Bone marrow (tissue), 2 donors: ENCODE measurements around the gene PLPPR3.

Source experiments
- DNase-seq, 2 donors: peaks; one replicate each; lab custom pipeline; 2025; lab: John Stamatoyannopoulos, UW

PLPPR3 gene

DNA sequence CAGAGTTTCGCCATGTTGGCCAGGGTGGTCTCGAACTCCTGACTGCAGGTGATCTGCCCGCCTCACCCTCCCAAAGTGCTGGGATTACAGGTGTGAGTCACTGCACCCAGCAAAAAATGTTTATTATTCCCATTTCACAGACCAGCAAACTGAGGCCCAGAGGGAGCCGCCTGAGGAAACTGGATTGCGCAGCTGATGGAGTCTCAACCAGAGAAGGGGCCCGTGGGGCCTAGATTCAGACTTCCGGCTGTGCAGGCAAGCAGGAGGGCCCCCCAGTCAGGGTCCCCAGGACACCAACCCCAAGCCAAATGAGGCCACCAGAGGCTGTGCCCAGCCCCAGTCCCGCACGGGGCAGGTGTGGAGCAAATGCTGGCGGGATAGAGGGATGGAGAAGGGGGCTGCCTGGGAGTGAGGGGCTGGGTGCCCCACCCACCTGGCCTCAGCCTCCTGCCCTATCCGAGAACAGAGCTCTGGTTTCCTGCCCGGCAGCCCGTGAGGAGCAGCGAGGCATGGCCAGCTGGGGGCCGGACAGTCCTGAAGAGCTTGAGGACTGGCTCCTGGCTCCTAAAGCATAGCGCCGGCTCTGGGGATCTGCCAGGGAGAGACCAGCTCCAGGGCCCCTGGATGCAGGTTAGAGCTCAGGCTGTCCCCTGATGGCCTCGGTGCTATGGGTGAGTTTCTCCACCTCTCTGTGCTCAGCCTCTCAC is 48.9 kb downstream of the PLPPR3 start:
- DNase-seq = no peak

DNA sequence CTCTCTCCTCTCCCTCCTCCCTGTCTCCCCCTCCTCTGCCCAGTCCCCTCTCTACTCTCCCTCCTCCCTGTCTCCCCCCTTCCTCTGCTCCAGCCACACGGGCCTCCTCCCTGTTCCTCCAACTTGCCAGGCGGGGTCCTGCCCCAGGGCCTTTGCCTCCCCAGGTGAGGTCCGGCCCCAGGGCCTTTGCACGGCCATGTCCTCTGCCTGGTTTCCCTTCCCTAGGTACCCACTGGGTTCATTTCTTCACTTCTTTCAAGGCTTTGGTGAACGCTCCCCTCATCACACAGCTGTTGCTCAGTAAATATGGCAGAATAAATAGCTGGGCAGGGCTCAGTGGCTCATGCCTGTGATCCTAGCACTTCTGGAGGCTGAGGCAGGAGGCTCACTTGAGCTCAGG is 49.7 kb downstream of the PLPPR3 start:
- DNase-seq = no peak

DNA sequence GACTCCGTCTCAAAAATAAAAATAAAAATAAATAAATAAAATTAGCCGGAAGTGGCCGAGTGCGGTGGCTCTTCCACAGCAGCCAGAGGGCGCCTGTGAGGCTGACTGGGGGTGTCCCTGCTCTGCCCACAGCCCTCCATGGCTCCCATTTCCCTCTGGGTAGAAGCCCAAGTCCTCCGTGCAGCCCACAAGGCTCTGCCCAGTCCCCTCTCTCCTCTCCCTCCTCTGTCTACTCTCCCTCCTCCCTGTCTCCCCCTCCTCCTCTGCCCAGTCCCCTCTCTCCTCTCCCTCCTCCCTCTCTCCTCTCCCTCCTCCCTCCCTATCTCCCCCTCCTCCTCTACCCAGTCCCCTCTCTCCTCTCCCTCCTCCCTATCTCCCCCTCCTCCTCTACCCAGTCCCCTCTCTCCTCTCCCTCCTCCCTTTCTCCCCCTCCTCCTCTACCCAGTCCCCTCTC is 50.4 kb downstream of the PLPPR3 start:
- no peak for DNase-seq

DNA sequence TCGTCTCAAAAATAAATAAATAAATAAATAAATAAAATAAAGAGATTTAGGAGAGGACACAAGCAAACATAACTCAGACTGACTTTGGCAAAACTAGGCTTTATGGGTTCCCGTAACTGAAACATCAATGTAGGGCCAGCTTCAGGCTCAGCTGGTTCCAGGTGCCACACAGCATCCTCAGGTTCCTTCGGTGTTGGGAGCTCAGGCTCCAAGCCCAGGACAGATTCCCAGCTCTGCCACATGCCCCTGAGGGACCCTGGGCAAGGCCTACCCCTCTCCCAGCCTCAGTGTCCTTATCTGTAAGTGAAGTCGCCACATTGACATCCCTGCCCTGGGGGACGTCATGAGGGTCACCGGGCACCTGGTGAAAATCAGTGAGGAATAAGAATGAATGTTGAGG is 52.1 kb downstream of the PLPPR3 start:
- no peak for DNase-seq

DNA sequence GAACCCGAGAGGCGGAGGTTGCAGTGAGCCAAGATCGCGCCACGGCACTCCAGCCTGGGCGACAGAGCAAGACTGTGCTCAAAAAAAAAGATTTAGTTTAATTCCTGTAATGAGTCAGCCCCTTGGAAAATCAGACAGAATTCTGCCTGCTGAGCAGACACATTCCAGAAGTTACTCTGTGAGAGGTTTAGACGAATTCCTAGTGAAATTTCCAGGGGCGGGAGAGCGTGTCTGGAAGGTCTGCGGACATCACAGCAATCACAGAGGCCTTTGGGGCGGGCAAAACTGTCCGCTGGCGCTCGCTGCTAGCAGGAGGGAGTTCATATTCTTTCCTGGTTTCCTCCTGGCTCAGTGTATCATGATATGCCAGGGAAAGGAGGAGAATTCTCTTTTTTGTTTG is 53.3 kb downstream of the PLPPR3 start:
- DNase-seq = no peak

DNA sequence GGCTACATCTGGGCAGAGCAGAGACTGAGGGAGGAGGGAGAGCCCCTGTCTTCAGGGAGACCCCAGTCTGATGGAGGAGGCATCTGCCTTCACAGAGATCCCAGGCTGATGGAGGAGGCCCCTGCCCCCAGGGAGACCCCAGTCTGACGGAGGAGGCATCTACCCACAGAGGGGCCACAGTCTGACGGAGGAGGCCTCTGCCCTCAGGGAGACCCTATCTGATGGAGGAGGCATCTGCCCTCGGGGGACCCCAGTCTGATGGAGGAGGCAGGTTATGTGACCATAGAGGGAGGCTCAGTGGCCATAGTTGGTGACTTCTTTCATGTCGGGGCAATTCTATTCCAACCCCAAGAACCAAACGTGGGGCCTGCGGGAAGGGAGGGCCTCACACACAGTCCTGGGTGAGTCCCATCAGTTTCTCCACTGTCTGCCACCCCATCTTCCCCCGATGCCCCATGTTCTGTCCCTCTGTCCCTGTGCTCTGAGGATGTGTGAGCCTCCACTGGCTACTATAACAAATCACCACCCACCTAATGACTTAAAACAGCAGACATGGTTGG is 56.5 kb downstream of the PLPPR3 start:
- no peak for DNase-seq

DNA sequence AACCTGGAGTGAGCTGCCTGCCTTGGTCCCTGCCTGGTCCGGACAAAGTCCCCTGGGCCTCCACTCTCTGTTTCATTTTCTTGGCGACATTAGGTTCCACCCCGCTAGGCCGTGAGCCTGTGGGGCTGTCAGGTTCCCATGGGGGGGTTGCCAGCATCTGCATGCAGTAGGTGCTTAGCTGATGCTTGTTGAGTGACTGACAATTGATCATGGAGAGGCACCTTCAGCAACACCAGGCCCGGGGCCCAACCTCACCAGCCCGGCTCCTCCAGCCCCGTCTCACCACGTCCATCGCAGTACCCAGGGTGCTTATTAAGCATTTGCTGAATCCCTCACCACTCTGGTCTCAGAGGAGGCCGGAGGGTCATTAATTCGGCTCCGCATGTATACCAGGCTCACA is 57.5 kb downstream of the PLPPR3 start:
- no peak for DNase-seq

DNA sequence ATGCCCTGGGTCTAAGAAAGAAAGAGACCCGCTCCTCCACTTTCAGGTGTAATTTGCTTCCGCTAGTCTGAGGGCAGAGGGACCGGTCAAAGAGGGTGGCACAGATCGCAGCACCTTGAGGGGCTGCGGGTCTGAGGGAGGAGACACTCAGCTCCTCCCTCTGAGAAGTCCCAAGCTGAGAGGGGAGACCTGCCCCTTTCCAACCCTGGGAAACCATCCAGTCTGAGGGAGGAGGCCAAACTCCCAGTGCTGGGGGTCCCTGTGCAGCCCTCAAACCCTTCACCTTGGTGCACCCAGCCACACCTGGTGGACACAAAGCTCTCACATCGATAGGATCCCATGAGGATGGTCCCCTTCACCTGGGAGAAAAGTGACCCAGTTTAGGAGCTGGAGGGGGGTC is 57.9 kb downstream of the PLPPR3 start:
- no peak for DNase-seq

DNA sequence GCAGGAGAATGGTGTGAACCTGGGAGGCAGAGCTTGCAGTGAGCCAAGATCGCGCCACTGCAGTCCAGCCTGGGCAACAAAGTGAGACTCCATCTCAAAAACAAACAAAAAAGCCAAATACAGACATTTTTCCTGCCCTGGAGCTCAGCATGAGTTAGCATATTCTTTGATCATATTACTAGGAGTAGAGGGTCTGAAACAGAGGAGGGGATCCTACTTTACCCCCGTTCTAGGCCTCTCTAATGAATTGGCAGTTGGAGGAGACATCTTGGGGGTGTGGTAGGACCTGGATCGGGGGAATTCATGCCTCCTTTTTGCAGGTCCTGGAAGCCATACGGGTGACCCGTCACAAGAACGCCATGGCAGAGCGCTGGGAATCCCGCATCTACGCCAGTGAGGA is 58.6 kb downstream of the PLPPR3 start:
- no peak for DNase-seq
